Stimulated activated CD4-positive, alpha-beta T cell treated with anti-CD3 and anti-CD28 coated beads, Interleukin-12 subunit alpha, Interleukin-12 subunit beta, amount 100 ng/mL, for 24 hours (primary cell): ENCODE measurements around the gene ZXDC.

Experiments used
- DNase-seq, 2 experiments: peaks; one replicate each; pipeline ENCODE4 v3.0.0-alpha.2; 2020; ENCODE audit warnings: low read depth in 2 of 2

Gene ZXDC

GRCh38 chr3:126510308-126510910 lies 34.7 kb upstream of the ZXDC start:
- no peak for DNase-seq

- no peak for DNase-seq
These were observed 34.1 kb upstream of the ZXDC start for GRCh38 chr3:126509597-126510307.

GRCh38 chr3:126508564-126508964 lies 32.9 kb upstream of the ZXDC start:
- no peak for DNase-seq

GRCh38 chr3:126507886-126508285 lies 32.2 kb upstream of the ZXDC start:
- no peak for DNase-seq

- no peak for DNase-seq
These were observed 28.0 kb upstream of the ZXDC start for GRCh38 chr3:126503701-126504100.

GRCh38 chr3:126502656-126503055 lies 27.0 kb upstream of the ZXDC start:
- no peak for DNase-seq

GRCh38 chr3:126501736-126502135 lies 26.0 kb upstream of the ZXDC start:
- no peak for DNase-seq

GRCh38 chr3:126501054-126501453 lies 25.4 kb upstream of the ZXDC start:
- no peak for DNase-seq

- no peak for DNase-seq
These were observed 24.3 kb upstream of the ZXDC start for GRCh38 chr3:126500016-126500415.

GRCh38 chr3:126499401-126499800 lies 23.7 kb upstream of the ZXDC start:
- no peak for DNase-seq

- no peak for DNase-seq
These were observed 23.2 kb upstream of the ZXDC start for GRCh38 chr3:126498929-126499328.

- DNase-seq = no peak
These were observed 22.8 kb upstream of the ZXDC start for GRCh38 chr3:126498461-126498860.

- DNase-seq = no peak
These were observed 22.3 kb upstream of the ZXDC start for GRCh38 chr3:126497956-126498355.

GRCh38 chr3:126496894-126497850 lies 21.5 kb upstream of the ZXDC start:
- DNase-seq = no peak

- DNase-seq = no peak
These were observed 20.1 kb upstream of the ZXDC start for GRCh38 chr3:126495786-126496185.

- no peak for DNase-seq
These were observed 19.2 kb upstream of the ZXDC start for GRCh38 chr3:126494970-126495230.

GRCh38 chr3:126494204-126494969 lies 18.7 kb upstream of the ZXDC start:
- DNase-seq = no peak

- no peak for DNase-seq
These were observed 18.0 kb upstream of the ZXDC start for GRCh38 chr3:126493739-126494138.

GRCh38 chr3:126493051-126493450 lies 17.4 kb upstream of the ZXDC start:
- DNase-seq = no peak

GRCh38 chr3:126491221-126492013 lies 15.7 kb upstream of the ZXDC start:
- DNase-seq = no peak

- no peak for DNase-seq
These were observed 14.9 kb upstream of the ZXDC start for GRCh38 chr3:126490619-126491018.
